ENCODE measurements around the gene HSPBAP1. TPM values are rescaled to one million over a fixed set of nuclear protein-coding genes. Genes with fewer than 3 reads are reported as not detected.
"Not testable (repeated sequence)": the region's sequence is repeated elsewhere in the genome, so short reads cannot be mapped to it uniquely, and the experiment has no call there.

HSPBAP1 gene
- polyA plus RNA-seq, 4 donors: 4.5 to 19.5 (median 8.1) TPM

GRCh38 chr3:122760453-122761271 is 33.0 kb downstream of the HSPBAP1 start:
- Histone ChIP-seq H3K9me3 (ENCODE audit: control insufficient read depth in 2 of 2, insufficient read depth in 1 of 2, low read depth in 1 of 2, low read length in 1 of 2) (no peaks in the 10 kb centered on the region), H3K27ac (ENCODE audit: low read depth in 1 of 3, low read length in 2 of 3) (no peak overlapping the region), H3K36me3 (ENCODE audit: control insufficient read depth in 3 of 3, insufficient read depth in 2 of 3, low read depth in 1 of 3, low read length in 3 of 3) (peaks cover 0 to 4% (median 3%) of the 10 kb centered on the region in 3 donors), H3K4me3 (ENCODE audit: low read depth in 1 of 3, low read length in 3 of 3) (no peak overlapping the region), H3K27me3 (ENCODE audit: control insufficient read depth in 3 of 3, insufficient read depth in 3 of 3, low read length in 3 of 3) (no peaks in the 10 kb centered on the region), H3K4me1 (ENCODE audit: control insufficient read depth in 3 of 3, insufficient read depth in 2 of 3, low read depth in 1 of 3, low read length in 2 of 3) (peaks cover 0 to 5% (median 3%) of the 10 kb centered on the region in 3 donors)
- FAIRE-seq (no peak), DNase-seq (no peak)
- 87 to 96% (median 92%) methylated on average over 3 of the region's 3 CpGs for WGBS, 3 donors

GRCh38 chr3:122758877-122759560 is 34.6 kb downstream of the HSPBAP1 start:
- Histone ChIP-seq H3K4me1 (ENCODE audit: control insufficient read depth in 3 of 3, insufficient read depth in 2 of 3, low read depth in 1 of 3, low read length in 2 of 3) (peaks cover 0 to 8% (median 3%) of the 10 kb centered on the region in 3 donors), H3K27me3 (ENCODE audit: control insufficient read depth in 3 of 3, insufficient read depth in 3 of 3, low read length in 3 of 3) (no peaks in the 10 kb centered on the region), H3K27ac (ENCODE audit: low read depth in 1 of 3, low read length in 2 of 3) (no peak overlapping the region), H3K4me3 (ENCODE audit: low read depth in 1 of 3, low read length in 3 of 3) (no peak overlapping the region), H3K9me3 (ENCODE audit: control insufficient read depth in 2 of 2, insufficient read depth in 1 of 2, low read depth in 1 of 2, low read length in 1 of 2) (no peaks in the 10 kb centered on the region), H3K36me3 (ENCODE audit: control insufficient read depth in 3 of 3, insufficient read depth in 2 of 3, low read depth in 1 of 3, low read length in 3 of 3) (peaks cover 0 to 4% (median 3%) of the 10 kb centered on the region in 3 donors)
- 72 to 84% (median 84%) methylated on average over 3 of the region's 3 CpGs for WGBS, 3 donors
- no peak for DNase-seq
- no peak for FAIRE-seq

- Histone ChIP-seq H3K4me1 (ENCODE audit: control insufficient read depth in 3 of 3, insufficient read depth in 2 of 3, low read depth in 1 of 3, low read length in 2 of 3) (peaks cover 0 to 8% (median 3%) of the 10 kb centered on the region in 3 donors), H3K27me3 (ENCODE audit: control insufficient read depth in 3 of 3, insufficient read depth in 3 of 3, low read length in 3 of 3) (no peaks in the 10 kb centered on the region), H3K4me3 (ENCODE audit: low read depth in 1 of 3, low read length in 3 of 3) (no peak overlapping the region), H3K9me3 (ENCODE audit: control insufficient read depth in 2 of 2, insufficient read depth in 1 of 2, low read depth in 1 of 2, low read length in 1 of 2) (no peaks in the 10 kb centered on the region), H3K36me3 (ENCODE audit: control insufficient read depth in 3 of 3, insufficient read depth in 2 of 3, low read depth in 1 of 3, low read length in 3 of 3) (peaks cover 4 to 7% (median 5%) of the 10 kb centered on the region in 3 donors), H3K27ac (ENCODE audit: low read depth in 1 of 3, low read length in 2 of 3) (peak overlapping the region in 1 of 3 donors; percentile 64)
- peak; percentile 19 for FAIRE-seq
- 83 to 90% (median 88%) methylated on average over 2 of the region's 2 CpGs for WGBS, 3 donors
- DNase-seq: peak; percentile 22 to 64
Measured at GRCh38 chr3:122755491-122755890, 38.1 kb downstream of the HSPBAP1 start.

GRCh38 chr3:122754929-122755328 is 38.7 kb downstream of the HSPBAP1 start:
- Histone ChIP-seq H3K9me3 (ENCODE audit: control insufficient read depth in 2 of 2, insufficient read depth in 1 of 2, low read depth in 1 of 2, low read length in 1 of 2) (no peaks in the 10 kb centered on the region), H3K27me3 (ENCODE audit: control insufficient read depth in 3 of 3, insufficient read depth in 3 of 3, low read length in 3 of 3) (no peaks in the 10 kb centered on the region), H3K4me1 (ENCODE audit: control insufficient read depth in 3 of 3, insufficient read depth in 2 of 3, low read depth in 1 of 3, low read length in 2 of 3) (peaks cover 0 to 8% (median 2%) of the 10 kb centered on the region in 3 donors), H3K4me3 (ENCODE audit: low read depth in 1 of 3, low read length in 3 of 3) (no peak overlapping the region), H3K36me3 (ENCODE audit: control insufficient read depth in 3 of 3, insufficient read depth in 2 of 3, low read depth in 1 of 3, low read length in 3 of 3) (peaks cover 4 to 7% (median 5%) of the 10 kb centered on the region in 3 donors), H3K27ac (ENCODE audit: low read depth in 1 of 3, low read length in 2 of 3) (peak overlapping the region in 1 of 3 donors; percentile 64)
- DNase-seq (peak; percentile 68 to 80), FAIRE-seq (no peak)
- 82 to 87% (median 84%) methylated on average over 5 of the region's 5 CpGs for WGBS, 3 donors

- WGBS, 3 donors: 87 to 100% (median 95%) methylated on average over 1 of the region's 1 CpG
- H3K27ac ChIP-seq (ENCODE audit: low read depth in 1 of 3, low read length in 2 of 3): no peak overlapping the region
- no peaks in the 10 kb centered on the region for H3K4me1 ChIP-seq (ENCODE audit: control insufficient read depth in 3 of 3, insufficient read depth in 2 of 3, low read depth in 1 of 3, low read length in 2 of 3)
- no peaks in the 10 kb centered on the region for H3K9me3 ChIP-seq (ENCODE audit: control insufficient read depth in 2 of 2, insufficient read depth in 1 of 2, low read depth in 1 of 2, low read length in 1 of 2)
- H3K36me3 ChIP-seq (ENCODE audit: control insufficient read depth in 3 of 3, insufficient read depth in 2 of 3, low read depth in 1 of 3, low read length in 3 of 3): peaks cover 0 to 5% (median 2%) of the 10 kb centered on the region in 3 donors
- DNase-seq: no peak
- FAIRE-seq: no peak
- no peak overlapping the region for H3K4me3 ChIP-seq (ENCODE audit: low read depth in 1 of 3, low read length in 3 of 3)
- H3K27me3 ChIP-seq (ENCODE audit: control insufficient read depth in 3 of 3, insufficient read depth in 3 of 3, low read length in 3 of 3): no peaks in the 10 kb centered on the region
Measured at GRCh38 chr3:122748347-122748746, 45.3 kb downstream of the HSPBAP1 start.

GRCh38 chr3:122747295-122747694 is 46.3 kb downstream of the HSPBAP1 start:
- not testable (repeated sequence) for DNase-seq; H3K4me1 ChIP-seq (ENCODE audit: control insufficient read depth in 3 of 3, insufficient read depth in 2 of 3, low read depth in 1 of 3, low read length in 2 of 3); H3K36me3 ChIP-seq (ENCODE audit: control insufficient read depth in 3 of 3, insufficient read depth in 2 of 3, low read depth in 1 of 3, low read length in 3 of 3); H3K27ac ChIP-seq (ENCODE audit: low read depth in 1 of 3, low read length in 2 of 3); H3K4me3 ChIP-seq (ENCODE audit: low read depth in 1 of 3, low read length in 3 of 3); H3K9me3 ChIP-seq (ENCODE audit: control insufficient read depth in 2 of 2, insufficient read depth in 1 of 2, low read depth in 1 of 2, low read length in 1 of 2); FAIRE-seq; H3K27me3 ChIP-seq (ENCODE audit: control insufficient read depth in 3 of 3, insufficient read depth in 3 of 3, low read length in 3 of 3)
- 92 to 97% methylated on average over 15 to 29 of the region's 35 CpGs; no CpG with 5 or more reads in 1 of the 3 donors for WGBS, 3 donors

GRCh38 chr3:122745369-122746021 is 48.1 kb downstream of the HSPBAP1 start:
- DNase-seq (peak in 1 of 2 donors; percentile 40), FAIRE-seq (no peak)
- Histone ChIP-seq H3K27ac (ENCODE audit: low read depth in 1 of 3, low read length in 2 of 3) (peak overlapping the region in 1 of 3 donors; percentile 45), H3K4me3 (ENCODE audit: low read depth in 1 of 3, low read length in 3 of 3) (no peak overlapping the region), H3K27me3 (ENCODE audit: control insufficient read depth in 3 of 3, insufficient read depth in 3 of 3, low read length in 3 of 3) (no peaks in the 10 kb centered on the region), H3K36me3 (ENCODE audit: control insufficient read depth in 3 of 3, insufficient read depth in 2 of 3, low read depth in 1 of 3, low read length in 3 of 3) (peaks cover 0 to 2% (median 1%) of the 10 kb centered on the region in 3 donors), H3K4me1 (ENCODE audit: control insufficient read depth in 3 of 3, insufficient read depth in 2 of 3, low read depth in 1 of 3, low read length in 2 of 3) (no peaks in the 10 kb centered on the region), H3K9me3 (ENCODE audit: control insufficient read depth in 2 of 2, insufficient read depth in 1 of 2, low read depth in 1 of 2, low read length in 1 of 2) (no peaks in the 10 kb centered on the region)
- WGBS, 3 donors: 92 to 98% (median 98%) methylated on average over 4 of the region's 4 CpGs

GRCh38 chr3:122743581-122744120 is 50.0 kb downstream of the HSPBAP1 start:
- WGBS, 3 donors: 97 to 98% (median 97%) methylated on average over 4 of the region's 4 CpGs
- Histone ChIP-seq H3K36me3 (ENCODE audit: control insufficient read depth in 3 of 3, insufficient read depth in 2 of 3, low read depth in 1 of 3, low read length in 3 of 3) (peaks cover 0 to 8% (median 3%) of the 10 kb centered on the region in 3 donors), H3K4me1 (ENCODE audit: control insufficient read depth in 3 of 3, insufficient read depth in 2 of 3, low read depth in 1 of 3, low read length in 2 of 3) (no peaks in the 10 kb centered on the region), H3K27me3 (ENCODE audit: control insufficient read depth in 3 of 3, insufficient read depth in 3 of 3, low read length in 3 of 3) (no peaks in the 10 kb centered on the region), H3K4me3 (ENCODE audit: low read depth in 1 of 3, low read length in 3 of 3) (no peak overlapping the region), H3K27ac (ENCODE audit: low read depth in 1 of 3, low read length in 2 of 3) (no peak overlapping the region), H3K9me3 (ENCODE audit: control insufficient read depth in 2 of 2, insufficient read depth in 1 of 2, low read depth in 1 of 2, low read length in 1 of 2) (no peaks in the 10 kb centered on the region)
- no peak for DNase-seq
- FAIRE-seq: no peak
